Measurements from ENCODE around the gene ADCY1.

GRCh38 chr7:45711161-45711490 lies 137.0 kb downstream of the ADCY1 start:
- no peak for TF ChIP-seq FOXP2 (optimal IDR thresholded peaks at IDR 0.05; ENCODE audit: control extremely low read depth, extremely low read length, insufficient read depth)
- no peak for TF ChIP-seq EZH2 (IDR thresholded peaks at IDR 0.05)
